HFF-Myc (cell line): ENCODE measurements around the gene ULK4.
A peak's percentile ranks its signal among the peaks of the same experiment; 100 is the strongest.

ENCODE experiments used
- DNase-seq: peaks from one replicate; pipeline ENCODE4 v3.0.0-alpha.2; 2011; ENCODE audit warnings: low read depth; ENCODE audit errors: extremely low read depth
- H3K4me3 ChIP-seq: replicated peaks from 2 replicates; pipeline ENCODE4 v1.5.1; 2011; ENCODE audit warnings: low read depth, mild to moderate bottlenecking, control low read depth, low read length
- CTCF ChIP-seq: IDR thresholded peaks from 2 replicates; pipeline ENCODE4 v1.5.1; 2012; ENCODE audit warnings: mild to moderate bottlenecking, low read depth, low read length, control low read depth; ENCODE audit errors: missing control alignments

Gene ULK4

GRCh38 chr3:41370307-41370706, 591.6 kb downstream of the ULK4 start:
- TF ChIP-seq CTCF, result no peak
- no peak for DNase-seq

DNA sequence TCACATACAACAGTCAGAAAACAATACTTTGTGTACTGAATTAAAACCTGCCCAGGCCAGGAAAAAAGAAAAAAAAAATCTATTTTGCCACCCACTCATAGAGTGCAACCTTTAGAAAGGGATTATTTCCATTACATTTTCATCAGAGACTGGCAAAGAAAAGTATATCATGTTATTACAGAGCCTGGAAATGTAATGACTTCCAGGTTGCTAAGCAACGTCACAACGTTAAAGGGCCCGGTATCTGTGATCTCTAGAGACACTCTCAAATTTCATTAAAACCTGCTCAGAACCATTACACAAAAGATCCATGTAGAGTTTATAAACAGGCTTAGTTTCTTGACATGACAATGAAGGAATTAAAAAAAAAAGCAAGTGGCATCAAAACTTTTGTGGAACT, 592.1 kb downstream of the ULK4 start:
- peak; percentile 17 for DNase-seq
- no peak for TF ChIP-seq CTCF
- no peak overlapping the region for H3K4me3 ChIP-seq

More at GRCh38 chr3:41370307-41370706, 591.6 kb downstream of the ULK4 start:
- H3K4me3 ChIP-seq, result no peak overlapping the region

GRCh38 chr3:41365973-41366372, 595.9 kb downstream of the ULK4 start:
- no peak for DNase-seq
- TF ChIP-seq CTCF, result no peak
- H3K4me3 ChIP-seq, result no peak overlapping the region

GRCh38 chr3:41364736-41365135, 597.2 kb downstream of the ULK4 start:
- no peak overlapping the region for H3K4me3 ChIP-seq
- TF ChIP-seq CTCF, result no peak
- no peak for DNase-seq

- H3K4me3 ChIP-seq, result no peak overlapping the region
- DNase-seq, result no peak
- no peak for TF ChIP-seq CTCF
These were observed 597.9 kb downstream of the ULK4 start for GRCh38 chr3:41363830-41364523.

DNA sequence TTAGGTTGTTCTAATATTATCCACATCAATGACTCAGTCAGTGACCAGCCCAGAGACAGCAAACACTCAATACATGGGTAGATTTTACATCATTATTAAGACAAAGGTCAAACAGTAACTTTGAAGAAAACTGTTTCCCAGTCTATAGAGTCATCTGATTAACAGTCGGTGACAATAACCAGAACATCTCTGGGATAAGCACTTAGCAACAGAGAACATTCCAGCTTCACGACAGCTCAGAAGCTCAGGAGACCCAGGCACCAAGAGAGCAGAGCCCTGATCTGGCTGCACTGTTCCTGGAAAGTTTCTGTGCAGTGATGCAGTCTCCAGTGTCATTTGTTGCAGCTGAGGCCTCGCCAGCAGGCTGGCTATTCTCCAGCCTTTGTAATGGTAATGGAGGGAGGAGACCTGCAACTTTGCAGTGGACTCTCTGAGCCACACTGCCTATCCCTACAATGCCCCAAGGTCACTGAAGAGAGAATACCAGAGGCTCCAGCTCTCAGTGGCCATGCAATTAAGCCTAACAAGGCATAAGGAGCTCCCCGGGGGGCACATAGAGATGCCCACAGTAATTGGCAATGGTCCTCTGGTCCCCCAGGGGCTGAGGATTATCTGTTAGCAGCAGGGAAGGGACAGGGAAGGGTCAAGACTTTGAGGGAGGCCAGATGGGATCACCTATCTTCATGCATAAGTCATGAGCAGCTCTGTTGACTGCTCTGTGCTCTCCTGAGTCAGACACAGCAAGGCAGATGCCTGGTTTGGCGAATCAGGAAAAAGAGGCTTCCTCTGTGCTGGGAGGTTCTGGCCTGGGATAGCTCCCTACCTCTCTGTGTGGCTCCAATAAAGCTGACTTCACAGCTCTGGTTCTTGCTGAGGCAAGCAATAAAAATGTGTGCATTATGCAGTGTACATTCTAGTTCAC, 599.0 kb downstream of the ULK4 start:
- DNase-seq, result no peak
- no peak for TF ChIP-seq CTCF

More for the DNA sequence above, 599.0 kb downstream of the ULK4 start:
- no peak overlapping the region for H3K4me3 ChIP-seq
